ENCODE results near the gene TNRC6A.
"Not testable (repeated sequence)": the region's sequence is repeated elsewhere in the genome, so short reads cannot be mapped to it uniquely, and the experiment has no call there.

TNRC6A gene

GRCh38 chr16:24815021-24815420, 85.6 kb downstream of the TNRC6A start:
- DNase-seq (ENCODE audit: low read depth) = no peak

- no peak for DNase-seq (ENCODE audit: low read depth)
These were observed 87.2 kb downstream of the TNRC6A start for GRCh38 chr16:24816688-24817087.

GRCh38 chr16:24819462-24820040, 90.1 kb downstream of the TNRC6A start:
- no peak for DNase-seq (ENCODE audit: low read depth)

GRCh38 chr16:24820522-24820921, 91.1 kb downstream of the TNRC6A start:
- DNase-seq (ENCODE audit: low read depth) = no peak

GRCh38 chr16:24821129-24821528, 91.7 kb downstream of the TNRC6A start:
- DNase-seq (ENCODE audit: low read depth) = no peak

- no peak for DNase-seq (ENCODE audit: low read depth)
These were observed 93.1 kb downstream of the TNRC6A start for GRCh38 chr16:24822542-24822941.

- no peak for DNase-seq (ENCODE audit: low read depth)
These were observed 93.5 kb downstream of the TNRC6A start for GRCh38 chr16:24822974-24823373.

GRCh38 chr16:24825696-24826095, 96.2 kb downstream of the TNRC6A start:
- no peak for DNase-seq (ENCODE audit: low read depth)

- no peak for DNase-seq (ENCODE audit: low read depth)
These were observed 96.7 kb downstream of the TNRC6A start for GRCh38 chr16:24826096-24826690.

- no peak for DNase-seq (ENCODE audit: low read depth)
These were observed 97.5 kb downstream of the TNRC6A start for GRCh38 chr16:24826817-24827566.

GRCh38 chr16:24829153-24829552, 99.7 kb downstream of the TNRC6A start:
- DNase-seq (ENCODE audit: low read depth) = no peak

- no peak for DNase-seq (ENCODE audit: low read depth)
These were observed 103.9 kb downstream of the TNRC6A start for GRCh38 chr16:24833352-24833751.

GRCh38 chr16:24834459-24835335, 105.2 kb downstream of the TNRC6A start:
- no peak for DNase-seq (ENCODE audit: low read depth)

- DNase-seq (ENCODE audit: low read depth) = no peak
These were observed 107.4 kb downstream of the TNRC6A start for GRCh38 chr16:24836836-24837235.

- no peak for DNase-seq (ENCODE audit: low read depth)
These were observed 108.5 kb downstream of the TNRC6A start for GRCh38 chr16:24837969-24838368.

GRCh38 chr16:24838554-24839266, 109.3 kb downstream of the TNRC6A start:
- no peak for DNase-seq (ENCODE audit: low read depth)

GRCh38 chr16:24839347-24839972, 110.0 kb downstream of the TNRC6A start:
- no peak for DNase-seq (ENCODE audit: low read depth)

- DNase-seq (ENCODE audit: low read depth) = no peak
These were observed 111.8 kb downstream of the TNRC6A start for GRCh38 chr16:24841291-24841690.

- DNase-seq (ENCODE audit: low read depth) = no peak
These were observed 114.9 kb downstream of the TNRC6A start for GRCh38 chr16:24844101-24845030.

GRCh38 chr16:24845031-24845365, 115.5 kb downstream of the TNRC6A start:
- DNase-seq (ENCODE audit: low read depth) = not testable (repeated sequence)

Data from activated T-cell treated with anti-CD3 and anti-CD28 coated beads for 24 hours (primary cell).